Mucosa of descending colon (tissue), 3 donors: ENCODE measurements around the gene BRF1. TPM values are rescaled to one million over a fixed set of nuclear protein-coding genes. Genes with fewer than 3 reads are reported as not detected.
A peak's percentile ranks its signal among the peaks of the same experiment; 100 is the strongest.
"Not testable (repeated sequence)": the region's sequence is repeated elsewhere in the genome, so short reads cannot be mapped to it uniquely, and the experiment has no call there.

Experiments
- ATAC-seq: fragments of 200-7000 bp; cut with Tn5 transposase; one replicate; pipeline ENCODE4 v1.9.1; 2020; ENCODE audit warnings: mild to moderate bottlenecking, moderate library complexity
- DNase-seq, 3 donors: peaks; one replicate each; pipeline ENCODE4 v3.0.0-alpha.2; 2020
- H3K36me3 ChIP-seq: fragments of 200-600 bp; one replicate; pipeline ENCODE4 v1.8.0; 2021; ENCODE audit warnings: low read depth, mild to moderate bottlenecking
- H3K4me1 ChIP-seq: fragments of 200-600 bp; one replicate; pipeline ENCODE4 v1.8.0; 2021; ENCODE audit warnings: low read depth, mild to moderate bottlenecking
- H3K4me3 ChIP-seq: fragments of 200-600 bp; one replicate; pipeline ENCODE4 v1.8.0; 2021; ENCODE audit warnings: mild to moderate bottlenecking
- H3K9me3 ChIP-seq: fragments of 200-600 bp; one replicate; pipeline ENCODE4 v1.8.0; 2021; ENCODE audit warnings: mild to moderate bottlenecking
- CTCF ChIP-seq: fragments of 200-600 bp; IDR thresholded peaks from one replicate; pipeline ENCODE4 v1.8.0; 2022; ENCODE audit warnings: antibody characterized with exemption, mild to moderate bottlenecking
- intact Hi-C, 2 donors: fragments of 100-400 bp; cut with DNase I in 1 of 2; cut with micrococcal nuclease in 1 of 2; formaldehyde crosslinking; loops; one replicate each; pipeline versions ENCODE4 v1.11.0 to v1.11.1; 2022; cut with DNase I, micrococcal nuclease
- total RNA-seq, 3 donors: library from RNA; stranded (reverse); fragmentation: NEBNext Ultra II Directional in 2 of 3; extraction: Animal tissue kit (Norgen Biotek cat#: 25700) in 2 of 3; gene quantifications; one replicate each; pipeline versions ENCODE4 v1.2.1 to v1.2.4, GENCODE V29; 2021 to 2023
- donor health status: DM: no; HTN: no; CAD: no; lungs with moderate emphysema.
- donor health status: DM: no; HTN: no; CAD: no.
- donor health status: DM: no; HTN: yes; CAD: no.

The BRF1 gene
- total RNA-seq, 3 donors from 2014 or later = 27.4 to 40.1 (median 34.2) TPM

- Histone ChIP-seq H3K36me3 (no peaks in the 10 kb centered on the region), H3K4me1 (no peaks in the 10 kb centered on the region), H3K9me3 (no peaks in the 10 kb centered on the region), H3K4me3 (no peak overlapping the region)
- DNase-seq (peak in 1 of 3 donors; percentile 45), ATAC-seq (no peak)
- no peak for TF ChIP-seq CTCF
- intact Hi-C loops = no loop called here
Measured at GRCh38 chr14:105330491-105330895, 29.7 kb upstream of the BRF1 start.

GRCh38 chr14:105329411-105330150 lies 28.8 kb upstream of the BRF1 start:
- no peak for DNase-seq
- no peak for TF ChIP-seq CTCF
- H3K36me3 ChIP-seq = no peaks in the 10 kb centered on the region
- no peak overlapping the region for H3K4me3 ChIP-seq
- no peak for ATAC-seq
- intact Hi-C loops = no loop called here
- no peaks in the 10 kb centered on the region for H3K9me3 ChIP-seq
- H3K4me1 ChIP-seq = no peaks in the 10 kb centered on the region

GRCh38 chr14:105328678-105329390 lies 28.0 kb upstream of the BRF1 start:
- intact Hi-C loops = no loop called here
- H3K36me3 ChIP-seq = no peaks in the 10 kb centered on the region
- no peak overlapping the region for H3K4me3 ChIP-seq
- H3K9me3 ChIP-seq = no peaks in the 10 kb centered on the region
- ATAC-seq (no peak), DNase-seq (no peak)
- no peaks in the 10 kb centered on the region for H3K4me1 ChIP-seq
- TF ChIP-seq CTCF = no peak

GRCh38 chr14:105328070-105328677 lies 27.4 kb upstream of the BRF1 start:
- Histone ChIP-seq H3K4me1 (no peaks in the 10 kb centered on the region), H3K36me3 (no peaks in the 10 kb centered on the region), H3K4me3 (no peak overlapping the region), H3K9me3 (no peaks in the 10 kb centered on the region)
- intact Hi-C loops = no loop called here
- no peak for ATAC-seq
- no peak for DNase-seq
- no peak for TF ChIP-seq CTCF

GRCh38 chr14:105327695-105328045 lies 26.9 kb upstream of the BRF1 start:
- intact Hi-C loops, H3K4me1 ChIP-seq, DNase-seq, H3K36me3 ChIP-seq, ATAC-seq, H3K9me3 ChIP-seq, H3K4me3 ChIP-seq: not testable (repeated sequence)
